Mesothelial cell of epicardium (in vitro differentiated cells): Measurements from ENCODE around the gene NDRG2. TPM values are rescaled to one million over a fixed set of nuclear protein-coding genes. Genes with fewer than 3 reads are reported as not detected.

Experiments used
- DNase-seq, 2 experiments: peaks; one replicate each; pipeline ENCODE4 v3.0.0; 2021; ENCODE audit warnings: low spot score in 2 of 2; ENCODE audit not compliant: unreplicated experiment in 2 of 2
- H3K27ac Mint-ChIP-seq: 2 replicates; pipeline ENCODE4 v1.8.0; 2021; ENCODE audit warnings: mixed read lengths
- H3K27me3 Mint-ChIP-seq: 2 replicates; pipeline ENCODE4 v1.8.0; 2021; ENCODE audit warnings: low read depth, mixed read lengths
- H3K36me3 Mint-ChIP-seq: 2 replicates; pipeline ENCODE4 v1.8.0; 2021; ENCODE audit warnings: mixed read lengths
- H3K4me1 Mint-ChIP-seq: 2 replicates; pipeline ENCODE4 v1.8.0; 2021; ENCODE audit warnings: mixed read lengths
- H3K4me3 Mint-ChIP-seq: 2 replicates; pipeline ENCODE4 v1.8.0; 2021; ENCODE audit warnings: mild to moderate bottlenecking, moderate library complexity, mixed read lengths
- H3K9me3 Mint-ChIP-seq: 2 replicates; pipeline ENCODE4 v1.8.0; 2021; ENCODE audit warnings: mixed read lengths
- total RNA-seq: library from RNA; stranded (reverse); gene quantifications from 3 replicates; pipeline ENCODE4 v1.2.1, GENCODE V29; 2021
- TF ChIP-seq, protein P1 (sequence below): fragments of 200-600 bp; sonication (generic); IDR thresholded peaks from one replicate; pipeline ENCODE4 v1.5.0; 2021; ENCODE audit warnings: antibody characterized with exemption; ENCODE audit not compliant: unreplicated experiment

Gene NDRG2
- total RNA-seq, 1 donor from 2014 or later, result 104 TPM

DNA sequence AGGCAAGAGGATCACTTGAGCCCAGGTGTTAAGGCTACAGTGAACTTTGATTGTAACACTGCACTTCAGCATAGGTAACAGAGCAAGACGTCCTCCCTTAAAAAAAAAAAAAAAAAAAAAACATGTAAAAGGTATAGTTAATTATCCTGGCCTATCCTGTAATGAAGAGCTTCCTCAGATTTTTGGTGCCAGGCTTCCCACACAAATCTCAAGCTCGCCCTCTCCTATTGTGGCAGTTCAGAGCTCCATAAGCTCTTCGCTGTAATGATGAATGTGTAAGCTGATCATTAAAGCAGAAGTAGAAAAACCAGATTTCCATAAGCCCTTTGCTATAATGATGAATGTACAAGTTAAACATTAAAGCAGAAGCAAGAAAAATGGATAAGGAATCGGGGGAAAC, 27.7 kb downstream of the NDRG2 start:
- H3K27me3 Mint-ChIP-seq, result no peaks in the 10 kb centered on the region
- H3K36me3 Mint-ChIP-seq, result peaks cover 27% of the 10 kb centered on the region
- TF ChIP-seq, protein P1, sequence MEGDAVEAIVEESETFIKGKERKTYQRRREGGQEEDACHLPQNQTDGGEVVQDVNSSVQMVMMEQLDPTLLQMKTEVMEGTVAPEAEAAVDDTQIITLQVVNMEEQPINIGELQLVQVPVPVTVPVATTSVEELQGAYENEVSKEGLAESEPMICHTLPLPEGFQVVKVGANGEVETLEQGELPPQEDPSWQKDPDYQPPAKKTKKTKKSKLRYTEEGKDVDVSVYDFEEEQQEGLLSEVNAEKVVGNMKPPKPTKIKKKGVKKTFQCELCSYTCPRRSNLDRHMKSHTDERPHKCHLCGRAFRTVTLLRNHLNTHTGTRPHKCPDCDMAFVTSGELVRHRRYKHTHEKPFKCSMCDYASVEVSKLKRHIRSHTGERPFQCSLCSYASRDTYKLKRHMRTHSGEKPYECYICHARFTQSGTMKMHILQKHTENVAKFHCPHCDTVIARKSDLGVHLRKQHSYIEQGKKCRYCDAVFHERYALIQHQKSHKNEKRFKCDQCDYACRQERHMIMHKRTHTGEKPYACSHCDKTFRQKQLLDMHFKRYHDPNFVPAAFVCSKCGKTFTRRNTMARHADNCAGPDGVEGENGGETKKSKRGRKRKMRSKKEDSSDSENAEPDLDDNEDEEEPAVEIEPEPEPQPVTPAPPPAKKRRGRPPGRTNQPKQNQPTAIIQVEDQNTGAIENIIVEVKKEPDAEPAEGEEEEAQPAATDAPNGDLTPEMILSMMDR, result no peak
- no peak for DNase-seq
- peak overlapping the region; percentile 61 for H3K4me3 Mint-ChIP-seq
- H3K9me3 Mint-ChIP-seq, result no peaks in the 10 kb centered on the region
- H3K4me1 Mint-ChIP-seq, result peaks cover 54% of the 10 kb centered on the region
- peak overlapping the region; percentile 95 for H3K27ac Mint-ChIP-seq

DNA sequence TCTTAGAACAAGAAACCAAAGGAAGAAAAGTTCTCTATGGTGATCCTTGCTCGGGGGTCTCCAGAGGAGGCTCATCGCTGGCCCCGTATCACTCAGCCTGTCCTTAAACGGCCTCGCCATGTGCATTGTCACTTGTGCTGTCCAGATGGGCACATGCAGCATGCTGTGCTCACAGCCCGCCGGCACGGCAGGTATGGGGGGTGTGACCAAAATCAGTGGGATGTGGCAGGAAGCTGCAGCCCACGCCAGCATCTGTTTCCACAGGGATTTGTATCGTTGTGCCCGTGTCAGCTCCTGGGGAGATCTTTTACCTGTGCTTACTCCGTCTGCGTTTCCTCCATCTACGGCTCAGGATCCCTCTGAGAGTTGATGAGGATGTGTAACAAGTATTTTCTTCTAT, 28.3 kb downstream of the NDRG2 start:
- H3K36me3 Mint-ChIP-seq, result peaks cover 30% of the 10 kb centered on the region
- TF ChIP-seq, protein P1, result no peak

DNA sequence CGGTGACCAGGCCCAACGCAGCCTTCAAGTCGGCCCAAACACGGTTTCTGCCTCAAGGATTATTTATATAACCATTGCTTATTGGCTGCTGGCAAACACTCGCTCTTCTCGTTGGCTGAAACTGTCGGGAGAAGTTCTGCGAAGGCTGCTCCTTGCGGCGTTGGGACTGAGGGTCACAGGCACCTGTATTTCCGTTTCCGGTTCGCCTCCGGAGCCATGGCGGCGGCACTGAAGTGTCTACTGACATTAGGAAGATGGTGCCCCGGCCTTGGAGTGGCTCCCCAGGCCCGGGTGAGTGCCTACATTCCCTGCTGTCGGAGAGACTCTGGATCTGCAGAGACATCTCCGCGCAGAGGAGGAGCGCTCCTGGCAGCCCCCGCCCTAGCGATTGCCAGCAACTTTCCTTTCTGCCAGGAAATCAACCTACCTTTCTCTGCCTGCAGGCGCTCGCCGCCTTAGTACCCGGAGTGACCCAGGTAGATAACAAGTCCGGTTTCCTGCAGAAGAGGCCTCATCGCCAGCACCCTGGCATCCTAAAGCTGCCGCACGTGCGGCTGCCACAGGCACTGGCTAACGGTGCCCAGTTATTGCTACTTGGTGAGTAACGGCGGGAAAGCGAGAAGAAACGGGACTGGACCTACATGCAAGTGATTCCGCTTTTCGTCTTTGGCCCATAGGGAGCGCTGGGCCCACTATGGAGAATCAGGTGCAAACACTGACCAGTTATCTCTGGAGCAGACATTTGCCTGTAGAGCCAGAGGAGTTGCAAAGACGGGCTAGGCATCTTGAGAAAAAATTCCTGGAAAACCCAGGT, 34.9 kb downstream of the NDRG2 start, which contains the start of gene METTL17:
METTL17 (plus strand) TSS at position 194 of the 814 bp plus-strand sequence; CDS start at position 217, 23 bp downstream.
- DNase-seq, result peak; percentile 68 to 84
- TF ChIP-seq, protein P1, result no peak
- H3K9me3 Mint-ChIP-seq, result no peaks in the 10 kb centered on the region
- peaks cover 20% of the 10 kb centered on the region for H3K4me1 Mint-ChIP-seq
- H3K36me3 Mint-ChIP-seq, result peaks cover 21% of the 10 kb centered on the region
- H3K27ac Mint-ChIP-seq, result peak within 1 kb of the TSS; percentile 98
- peak within 1 kb of the TSS; percentile 93 for H3K4me3 Mint-ChIP-seq
- no peaks in the 10 kb centered on the region for H3K27me3 Mint-ChIP-seq

More for the DNA sequence above, 28.3 kb downstream of the NDRG2 start:
- Mint-ChIP-seq H3K27ac (peak overlapping the region; percentile 88), H3K4me3 (no peak overlapping the region), H3K27me3 (no peaks in the 10 kb centered on the region), H3K4me1 (peaks cover 52% of the 10 kb centered on the region), H3K9me3 (no peaks in the 10 kb centered on the region)
- DNase-seq, result no peak

- TF ChIP-seq, protein P1, result no peak
- Mint-ChIP-seq H3K4me3 (peak overlapping the region; percentile 93), H3K27me3 (no peaks in the 10 kb centered on the region), H3K27ac (peak overlapping the region; percentile 98), H3K36me3 (peaks cover 15% of the 10 kb centered on the region), H3K9me3 (no peaks in the 10 kb centered on the region), H3K4me1 (peaks cover 20% of the 10 kb centered on the region)
- no peak for DNase-seq
Measured at GRCh38 chr14:20989471-20989786, 35.4 kb downstream of the NDRG2 start.

GRCh38 chr14:20988717-20989470, 36.0 kb downstream of the NDRG2 start:
- TF ChIP-seq, protein P1, result no peak
- peak overlapping the region; percentile 85 for H3K27ac Mint-ChIP-seq
- peaks cover 20% of the 10 kb centered on the region for H3K4me1 Mint-ChIP-seq
- H3K27me3 Mint-ChIP-seq, result no peaks in the 10 kb centered on the region
- no peaks in the 10 kb centered on the region for H3K9me3 Mint-ChIP-seq
- no peak for DNase-seq
- peak overlapping the region; percentile 30 for H3K4me3 Mint-ChIP-seq
- H3K36me3 Mint-ChIP-seq, result peaks cover 12% of the 10 kb centered on the region
